ENCODE data around the gene CCL16. TPM values are rescaled to one million over a fixed set of nuclear protein-coding genes. Genes with fewer than 3 reads are reported as not detected.

CCL16 gene
- total and polyA plus RNA-seq, 2 of the 8 experiments (the other 6 are each of a cell fraction or from before 2014, with no cell fraction given) = not detected

GRCh38 chr17:35972066-35972465 is 9.2 kb downstream of the CCL16 start:
- no peak overlapping the region for H2BK20ac ChIP-seq (ENCODE audit: low read length)
- H4K20me1 ChIP-seq (replicated peaks in 1 of 2; ENCODE audit: control insufficient read depth in 1 of 2, insufficient read depth in 2 of 2, low read length in 2 of 2) = no peaks in the 10 kb centered on the region
- no peak overlapping the region for H2AFZ ChIP-seq (ENCODE audit: low read length)
- no peak overlapping the region for H3K4me2 ChIP-seq (ENCODE audit: insufficient read depth in 1 of 2, low read depth in 2 of 2, low read length in 2 of 2)
- FAIRE-seq (no peak), DNase-seq (ENCODE audit: low read depth in 1 of 2, low spot score in 2 of 2) (no peak)
- no peak overlapping the region for H3K9ac ChIP-seq (replicated peaks in 1 of 4; ENCODE audit: extremely low read depth in 1 of 4, low read depth in 3 of 4, low read length in 3 of 4)
- no peak overlapping the region for H4K5ac ChIP-seq (ENCODE audit: insufficient read length, low read depth, low read length)
- H2BK12ac ChIP-seq (ENCODE audit: low read depth, low read length) = no peak overlapping the region
- no peak overlapping the region for H2AK5ac ChIP-seq (ENCODE audit: low read depth, low read length)
- no peak overlapping the region for H3K4ac ChIP-seq (replicated peaks; ENCODE audit: insufficient read length, low read depth, low read length)
- TF ChIP-seq PHF8 (conservative IDR thresholded peaks at IDR 0.05; ENCODE audit: low read depth, low read length) (no peak), RXRA (IDR thresholded peaks at IDR 0.05; ENCODE audit: insufficient read depth, low read depth, low read length) (no peak), BRCA1 (IDR thresholded peaks at IDR 0.05; ENCODE audit: low read depth, low read length) (no peak), FOSL1 (IDR thresholded peaks at IDR 0.05; ENCODE audit: insufficient read depth, low read depth, low read length) (no peak), CTBP2 (IDR thresholded peaks at IDR 0.05; ENCODE audit: borderline replicate concordance, insufficient read depth, insufficient read length, low read length) (no peak), TAF1 (IDR thresholded peaks at IDR 0.05; ENCODE audit: low read depth, low read length) (no peak), JUN (IDR thresholded peaks at IDR 0.05; ENCODE audit: low read depth, low read length) (no peak), RFX5 (IDR thresholded peaks at IDR 0.05; ENCODE audit: borderline replicate concordance, low read depth, low read length) (no peak)
- H2BK5ac ChIP-seq (ENCODE audit: low read depth, low read length) = no peak overlapping the region
- no peak overlapping the region for H2BK120ac ChIP-seq (replicated peaks; ENCODE audit: low read depth, low read length)
- POLR2A ChIA-PET (ENCODE audit: partially characterized antibody) = no interaction called here
- 67% methylated on average over 1 of the region's 1 CpG; no CpG with 5 or more reads in 1 of the 2 experiments for WGBS, 2 experiments (ENCODE audit: extremely low coverage in 1 of 2, insufficient coverage in 1 of 2, insufficient read length in 1 of 2, insufficient replicate concordance in 2 of 2, low coverage in 1 of 2, low lambda C conversion rate in 2 of 2, missing lambda C conversion rate in 1 of 2)
- H3K4me1 ChIP-seq (replicated peaks in 1 of 4; ENCODE audit: control insufficient read depth in 3 of 4, insufficient read depth in 4 of 4, low read length in 3 of 4) = peaks cover 0 to 2% (median 0%) of the 10 kb centered on the region in 4 experiments; a peak in 2 of 7 replicates
- no peak overlapping the region for H3K27ac ChIP-seq (ENCODE audit: low read depth, low read length)
- H3K18ac ChIP-seq (ENCODE audit: extremely low read depth, low read length) = no peak overlapping the region
- H2BK15ac ChIP-seq (ENCODE audit: low read length) = no peak overlapping the region
- H4K91ac ChIP-seq (replicated peaks; ENCODE audit: insufficient read length, low read length) = no peak overlapping the region
- H3K14ac ChIP-seq (ENCODE audit: insufficient read length) = no peak overlapping the region
- no peaks in the 10 kb centered on the region for H3K36me3 ChIP-seq (ENCODE audit: control insufficient read depth in 2 of 4, insufficient read depth in 4 of 4, low read length in 3 of 4)
- no peaks in the 10 kb centered on the region for H3K27me3 ChIP-seq (replicated peaks in 1 of 4; ENCODE audit: control insufficient read depth in 3 of 4, extremely low read depth in 1 of 4, insufficient read depth in 3 of 4, low read length in 3 of 4)
- no peak overlapping the region for H3K23ac ChIP-seq (ENCODE audit: insufficient read length)
- no peak overlapping the region for H4K8ac ChIP-seq (ENCODE audit: extremely low read depth, insufficient read depth, low read length)
- H3K79me1 ChIP-seq (ENCODE audit: low read depth, low read length) = no peaks in the 10 kb centered on the region
- no peaks in the 10 kb centered on the region for H3K9me3 ChIP-seq (ENCODE audit: insufficient read depth in 2 of 2, low read depth in 1 of 2, low read length in 1 of 2)
- H3K23me2 ChIP-seq (ENCODE audit: low read depth, low read length) = no peaks in the 10 kb centered on the region
- no peaks in the 10 kb centered on the region for H3K79me2 ChIP-seq (ENCODE audit: control insufficient read depth in 1 of 2, insufficient read depth in 2 of 2, low read length in 2 of 2)
- no peak overlapping the region for H3K4me3 ChIP-seq (ENCODE audit: extremely low read depth in 1 of 4, insufficient read depth in 2 of 4, low read depth in 3 of 4, low read length in 4 of 4)
- H3K56ac ChIP-seq (replicated peaks; ENCODE audit: insufficient read length, low read depth, low read length) = no peak overlapping the region
- CTCF ChIA-PET (ENCODE audit: partially characterized antibody) = interaction anchor here (0.7 to 5.1 kb wide), 3 partner anchors 13 to 182 kb away, joined by 3 to 46 read pairs (median 3); no protein-coding TSS in a partner anchor

All from H1 (cell line).